ENCODE data around the gene ACY1. TPM values are rescaled to one million over a fixed set of nuclear protein-coding genes. Genes with fewer than 3 reads are reported as not detected.

The ACY1 gene
- total RNA-seq, 4 donors from 2014 or later = 24.5 to 60.3 (median 31.4) TPM

GRCh38 chr3:51968170-51968775 lies 15.1 kb upstream of the ACY1 start:
- no peak for TF ChIP-seq CTCF (IDR thresholded peaks at IDR 0.05; ENCODE audit: low read depth)

GRCh38 chr3:51968883-51969678 lies 14.3 kb upstream of the ACY1 start:
- no peak for TF ChIP-seq CTCF (IDR thresholded peaks at IDR 0.05; ENCODE audit: low read depth)

GRCh38 chr3:51969841-51970240 lies 13.5 kb upstream of the ACY1 start:
- no peak for TF ChIP-seq CTCF (IDR thresholded peaks at IDR 0.05; ENCODE audit: low read depth)

- no peak for TF ChIP-seq CTCF (IDR thresholded peaks at IDR 0.05; ENCODE audit: low read depth)
Measured at GRCh38 chr3:51970606-51971300, 12.6 kb upstream of the ACY1 start.

- TF ChIP-seq CTCF (IDR thresholded peaks at IDR 0.05; ENCODE audit: low read depth) = no peak
Measured at GRCh38 chr3:51971350-51971749, 12.0 kb upstream of the ACY1 start.

GRCh38 chr3:51974277-51974962 lies 8.9 kb upstream of the ACY1 start:
- TF ChIP-seq CTCF (IDR thresholded peaks at IDR 0.05; ENCODE audit: low read depth) = no peak

Data from subcutaneous adipose tissue (tissue), 4 donors.